ENCODE data around the gene PTPRM.
"Not testable (repeated sequence)": the region's sequence is repeated elsewhere in the genome, so short reads cannot be mapped to it uniquely, and the experiment has no call there.

Gene PTPRM

GRCh38 chr18:7937268-7937667 lies 370.2 kb downstream of the PTPRM start:
- DNase-seq (ENCODE audit: low read depth in 1 of 2, low spot score in 1 of 2): no peak

GRCh38 chr18:7939521-7939920 lies 372.4 kb downstream of the PTPRM start:
- no peak for DNase-seq (ENCODE audit: low read depth in 1 of 2, low spot score in 1 of 2)

- no peak for DNase-seq (ENCODE audit: low read depth in 1 of 2, low spot score in 1 of 2)
These were observed 373.3 kb downstream of the PTPRM start for GRCh38 chr18:7940379-7940778.

- DNase-seq (ENCODE audit: low read depth in 1 of 2, low spot score in 1 of 2): no peak
These were observed 373.9 kb downstream of the PTPRM start for GRCh38 chr18:7940971-7941370.

- DNase-seq (ENCODE audit: low read depth in 1 of 2, low spot score in 1 of 2): no peak
These were observed 374.4 kb downstream of the PTPRM start for GRCh38 chr18:7941533-7941932.

GRCh38 chr18:7945882-7946281 lies 378.8 kb downstream of the PTPRM start:
- DNase-seq (ENCODE audit: low read depth in 1 of 2, low spot score in 1 of 2): no peak

GRCh38 chr18:7946734-7947377 lies 379.7 kb downstream of the PTPRM start:
- DNase-seq (ENCODE audit: low read depth in 1 of 2, low spot score in 1 of 2): no peak

GRCh38 chr18:7950380-7951136 lies 383.4 kb downstream of the PTPRM start:
- DNase-seq (ENCODE audit: low read depth in 1 of 2, low spot score in 1 of 2): no peak

- no peak for DNase-seq (ENCODE audit: low read depth in 1 of 2, low spot score in 1 of 2)
These were observed 386.2 kb downstream of the PTPRM start for GRCh38 chr18:7953095-7953958.

GRCh38 chr18:7954238-7954637 lies 387.1 kb downstream of the PTPRM start:
- no peak for DNase-seq (ENCODE audit: low read depth in 1 of 2, low spot score in 1 of 2)

GRCh38 chr18:7955175-7955574 lies 388.1 kb downstream of the PTPRM start:
- no peak for DNase-seq (ENCODE audit: low read depth in 1 of 2, low spot score in 1 of 2)

- no peak for DNase-seq (ENCODE audit: low read depth in 1 of 2, low spot score in 1 of 2)
These were observed 390.2 kb downstream of the PTPRM start for GRCh38 chr18:7957297-7957696.

GRCh38 chr18:7958081-7958896 lies 391.2 kb downstream of the PTPRM start:
- DNase-seq (ENCODE audit: low read depth in 1 of 2, low spot score in 1 of 2): no peak

- no peak for DNase-seq (ENCODE audit: low read depth in 1 of 2, low spot score in 1 of 2)
These were observed 391.7 kb downstream of the PTPRM start for GRCh38 chr18:7958897-7959146.

- not testable (repeated sequence) for DNase-seq (ENCODE audit: low read depth in 1 of 2, low spot score in 1 of 2)
These were observed 399.6 kb downstream of the PTPRM start for GRCh38 chr18:7966682-7967081.

- no peak for DNase-seq (ENCODE audit: low read depth in 1 of 2, low spot score in 1 of 2)
These were observed 407.2 kb downstream of the PTPRM start for GRCh38 chr18:7974200-7974874.

GRCh38 chr18:7977897-7978296 lies 410.8 kb downstream of the PTPRM start:
- DNase-seq (ENCODE audit: low read depth in 1 of 2, low spot score in 1 of 2): no peak

GRCh38 chr18:7978834-7979233 lies 411.7 kb downstream of the PTPRM start:
- no peak for DNase-seq (ENCODE audit: low read depth in 1 of 2, low spot score in 1 of 2)

GRCh38 chr18:7979714-7980113 lies 412.6 kb downstream of the PTPRM start:
- no peak for DNase-seq (ENCODE audit: low read depth in 1 of 2, low spot score in 1 of 2)

- no peak for DNase-seq (ENCODE audit: low read depth in 1 of 2, low spot score in 1 of 2)
These were observed 413.0 kb downstream of the PTPRM start for GRCh38 chr18:7980136-7980535.

- no peak for DNase-seq (ENCODE audit: low read depth in 1 of 2, low spot score in 1 of 2)
These were observed 413.5 kb downstream of the PTPRM start for GRCh38 chr18:7980656-7981055.

Data from activated CD4-positive, alpha-beta T cell treated with anti-CD3 and anti-CD28 coated beads, Interleukin-2, amount 50 U/mL, for 24 hours (primary cell).